GM12891 (cell line): ENCODE results near the gene FAM209A.

ENCODE experiments used
- POLR2A ChIP-seq: IDR thresholded peaks from 2 replicates; pipeline ENCODE4 v1.6.1; 2011; ENCODE audit warnings: low read depth, low read length, control low read depth
- POLR2AphosphoS5 ChIP-seq: IDR thresholded peaks from 2 replicates; pipeline ENCODE4 v1.6.1; 2011; ENCODE audit warnings: low read depth, low read length, control low read depth
- TAF1 ChIP-seq: IDR thresholded peaks from 2 replicates; pipeline ENCODE4 v1.6.1; 2011; ENCODE audit warnings: low read depth, low read length, control low read depth

GRCh38 chr20:56565511-56565910, 41.0 kb downstream of the FAM209A start:
- TF ChIP-seq POLR2A (no peak), POLR2AphosphoS5 (no peak), TAF1 (no peak)
